Measurements from ENCODE around the gene TAB2.

The TAB2 gene

DNA sequence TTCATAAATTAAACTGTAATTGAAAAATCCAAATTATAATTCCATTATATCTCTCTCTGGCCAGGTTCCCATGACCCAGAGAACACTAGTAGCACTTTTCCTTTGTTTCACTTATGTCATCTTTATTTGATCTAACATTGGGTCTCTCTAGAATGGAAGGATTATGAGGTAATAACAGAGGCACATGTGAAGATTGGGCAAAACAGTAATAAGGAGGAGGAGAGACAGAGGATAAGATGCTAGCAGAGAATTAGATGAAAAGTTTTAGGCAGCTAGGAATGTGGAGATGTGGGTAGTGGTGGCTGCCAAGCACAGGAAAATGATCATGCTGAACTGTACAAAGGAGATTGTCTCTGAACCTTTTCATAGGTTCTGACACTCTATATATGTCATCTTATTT, 3.3 kb downstream of the TAB2 start:
- no peak overlapping the region for H3K9ac ChIP-seq (ENCODE audit: low read length)
- H3K27me3 ChIP-seq (ENCODE audit: low read depth, low read length), result no peaks in the 10 kb centered on the region
- peaks cover 65% of the 10 kb centered on the region for H4K20me1 ChIP-seq (ENCODE audit: insufficient read depth, low read length)
- H3K36me3 ChIP-seq (replicated peaks; ENCODE audit: low read depth, low read length), result peaks cover 4% of the 10 kb centered on the region
- no peak for TF ChIP-seq CTCF (IDR thresholded peaks at IDR 0.05; ENCODE audit: low read depth, low read length)
- TF ChIP-seq EZH2phosphoT487 (IDR thresholded peaks at IDR 0.05; ENCODE audit: low read depth), result no peak
- H3K27ac ChIP-seq (ENCODE audit: low read length), result no peak overlapping the region
- peak overlapping the region; percentile 88; the same call in 1 of the 2 replicates for H3K4me2 ChIP-seq (ENCODE audit: low read length)
- H3K4me1 ChIP-seq (ENCODE audit: low read length), result peaks cover 31% of the 10 kb centered on the region
- H3K4me3 ChIP-seq (ENCODE audit: low read length), result no peak overlapping the region
- H2AFZ ChIP-seq (ENCODE audit: low read depth, low read length), result no peak overlapping the region
- no peaks in the 10 kb centered on the region for H3K9me3 ChIP-seq (ENCODE audit: insufficient read depth, low read length)
- H3K79me2 ChIP-seq (ENCODE audit: low read length), result peaks cover 98% of the 10 kb centered on the region

GRCh38 chr6:149323353-149323752, 5.8 kb downstream of the TAB2 start:
- H3K27me3 ChIP-seq (ENCODE audit: low read depth, low read length), result no peaks in the 10 kb centered on the region
- peaks cover 91% of the 10 kb centered on the region for H4K20me1 ChIP-seq (ENCODE audit: insufficient read depth, low read length)
- H2AFZ ChIP-seq (ENCODE audit: low read depth, low read length), result no peak overlapping the region
- peaks cover 100% of the 10 kb centered on the region for H3K79me2 ChIP-seq (ENCODE audit: low read length)
- no peak overlapping the region for H3K9ac ChIP-seq (ENCODE audit: low read length)
- no peak overlapping the region for H3K27ac ChIP-seq (ENCODE audit: low read length)
- H3K9me3 ChIP-seq (ENCODE audit: insufficient read depth, low read length), result no peaks in the 10 kb centered on the region
- TF ChIP-seq CTCF (IDR thresholded peaks at IDR 0.05; ENCODE audit: low read depth, low read length) (no peak), EZH2phosphoT487 (IDR thresholded peaks at IDR 0.05; ENCODE audit: low read depth) (no peak)
- H3K4me3 ChIP-seq (ENCODE audit: low read length), result no peak overlapping the region
- H3K36me3 ChIP-seq (replicated peaks; ENCODE audit: low read depth, low read length), result peaks cover 4% of the 10 kb centered on the region
- H3K4me2 ChIP-seq (ENCODE audit: low read length), result no peak overlapping the region
- H3K4me1 ChIP-seq (ENCODE audit: low read length), result peaks cover 32% of the 10 kb centered on the region

DNA sequence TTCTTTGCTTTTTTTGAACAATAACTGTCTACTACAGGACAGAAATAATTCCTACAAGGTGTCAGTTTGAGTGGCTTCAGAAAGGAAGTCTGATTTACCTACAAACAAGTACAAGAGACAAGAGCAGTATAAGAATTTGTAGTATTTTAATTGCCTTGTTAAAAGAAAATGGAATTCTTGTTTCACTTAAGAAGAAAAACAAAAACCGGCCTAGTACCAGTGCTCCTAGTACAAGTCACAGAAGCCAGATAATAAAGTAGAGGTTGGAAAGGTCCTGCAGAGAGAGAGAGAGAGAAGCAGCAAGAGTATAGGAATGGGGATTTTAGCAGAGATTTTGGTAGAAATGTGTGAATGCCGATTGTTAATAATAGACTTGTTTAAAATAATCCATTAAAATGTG, 6.4 kb downstream of the TAB2 start:
- Histone ChIP-seq H4K20me1 (ENCODE audit: insufficient read depth, low read length) (peaks cover 97% of the 10 kb centered on the region), H3K27ac (ENCODE audit: low read length) (no peak overlapping the region), H3K9me3 (ENCODE audit: insufficient read depth, low read length) (no peaks in the 10 kb centered on the region), H3K27me3 (ENCODE audit: low read depth, low read length) (no peaks in the 10 kb centered on the region), H3K4me1 (ENCODE audit: low read length) (peaks cover 34% of the 10 kb centered on the region), H3K79me2 (ENCODE audit: low read length) (peaks cover 100% of the 10 kb centered on the region), H3K9ac (ENCODE audit: low read length) (no peak overlapping the region), H3K4me3 (ENCODE audit: low read length) (no peak overlapping the region), H3K4me2 (ENCODE audit: low read length) (no peak overlapping the region), H3K36me3 (replicated peaks; ENCODE audit: low read depth, low read length) (peaks cover 4% of the 10 kb centered on the region), H2AFZ (ENCODE audit: low read depth, low read length) (no peak overlapping the region)
- TF ChIP-seq CTCF (IDR thresholded peaks at IDR 0.05; ENCODE audit: low read depth, low read length) (no peak), EZH2phosphoT487 (IDR thresholded peaks at IDR 0.05; ENCODE audit: low read depth) (no peak)

DNA sequence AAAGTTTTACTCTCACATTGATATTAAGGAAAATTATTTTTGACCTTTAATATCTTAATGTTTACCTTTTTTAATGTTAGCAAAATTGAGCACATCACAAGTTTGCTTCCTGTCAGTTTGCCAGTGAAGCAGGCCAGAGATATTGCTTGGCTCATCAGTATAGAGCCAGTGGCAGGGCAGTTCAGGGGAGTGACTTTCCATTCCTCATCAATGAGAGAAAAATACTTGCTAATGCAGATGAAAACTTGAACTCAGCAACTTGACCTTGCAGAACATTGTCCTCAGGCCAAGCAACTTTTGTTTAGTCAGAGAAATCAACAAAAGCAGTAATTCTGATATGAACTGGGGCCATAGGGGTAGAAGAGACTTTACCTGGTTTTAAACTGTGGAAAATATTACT, 6.9 kb downstream of the TAB2 start:
- no peak overlapping the region for H3K9ac ChIP-seq (ENCODE audit: low read length)
- peaks cover 4% of the 10 kb centered on the region for H3K36me3 ChIP-seq (replicated peaks; ENCODE audit: low read depth, low read length)
- no peak for TF ChIP-seq EZH2phosphoT487 (IDR thresholded peaks at IDR 0.05; ENCODE audit: low read depth)
- H2AFZ ChIP-seq (ENCODE audit: low read depth, low read length), result no peak overlapping the region
- H3K27me3 ChIP-seq (ENCODE audit: low read depth, low read length), result no peaks in the 10 kb centered on the region
- no peaks in the 10 kb centered on the region for H3K9me3 ChIP-seq (ENCODE audit: insufficient read depth, low read length)
- H3K79me2 ChIP-seq (ENCODE audit: low read length), result peaks cover 100% of the 10 kb centered on the region
- H3K4me3 ChIP-seq (ENCODE audit: low read length), result no peak overlapping the region
- H3K27ac ChIP-seq (ENCODE audit: low read length), result no peak overlapping the region
- H3K4me2 ChIP-seq (ENCODE audit: low read length), result no peak overlapping the region
- H3K4me1 ChIP-seq (ENCODE audit: low read length), result peaks cover 39% of the 10 kb centered on the region
- peaks cover 99% of the 10 kb centered on the region for H4K20me1 ChIP-seq (ENCODE audit: insufficient read depth, low read length)
